Heart left ventricle (tissue), 16 donors: ENCODE measurements around the gene CHCHD6. TPM values are rescaled to one million over a fixed set of nuclear protein-coding genes. Genes with fewer than 3 reads are reported as not detected.
"Not testable (repeated sequence)": the region's sequence is repeated elsewhere in the genome, so short reads cannot be mapped to it uniquely, and the experiment has no call there.

Experiments
- ATAC-seq, 4 donors: fragments of 200-7000 bp; cut with Tn5 transposase; one replicate each; pipeline ENCODE4 v1.9.1; 2020 to 2022; ENCODE audit warnings: moderate library complexity in 4 of 4, mild to moderate bottlenecking in 3 of 4, moderate number of reproducible peaks in 1 of 4
- DNase-seq, 5 donors: peaks; one replicate each; pipeline ENCODE4 v3.0.0-alpha.2; 2020
- H3K27ac ChIP-seq, 12 donors: fragments of 200-600 bp; sonication (generic) in 4 of 12; one replicate each; pipeline versions ENCODE4 v1.5.0 to v1.8.0; 2016 to 2022; ENCODE audit warnings: mild to moderate bottlenecking in 2 of 12
- H3K27me3 ChIP-seq, 9 donors: fragments of 200-600 bp; sonication (generic) in 2 of 9; one replicate each; pipeline versions ENCODE4 v1.5.1 to v1.8.0; 2016 to 2022; ENCODE audit warnings: mild to moderate bottlenecking in 3 of 9
- H3K36me3 ChIP-seq, 9 donors: fragments of 200-600 bp; sonication (generic) in 2 of 9; one replicate each; pipeline versions ENCODE4 v1.5.0 to v1.8.0; 2018 to 2022; ENCODE audit warnings: mild to moderate bottlenecking in 2 of 9
- H3K4me1 ChIP-seq, 12 donors: fragments of 200-600 bp; sonication (generic) in 4 of 12; one replicate each; pipeline versions ENCODE4 v1.5.0 to v1.8.0; 2016 to 2022; ENCODE audit warnings: mild to moderate bottlenecking in 3 of 12
- H3K4me3 ChIP-seq, 12 donors: fragments of 200-600 bp; sonication (generic) in 4 of 12; one replicate each; pipeline versions ENCODE4 v1.5.0 to v1.8.0; 2017 to 2022; ENCODE audit warnings: mild to moderate bottlenecking in 9 of 12, moderate library complexity in 4 of 12
- H3K9me3 ChIP-seq, 12 donors: fragments of 200-600 bp; sonication (generic) in 4 of 12; one replicate each; pipeline versions ENCODE4 v1.5.0 to v1.8.0; 2016 to 2022; ENCODE audit warnings: mild to moderate bottlenecking in 1 of 12
- POLR2A ChIP-seq, 2 donors: fragments of 450-650 bp; IDR thresholded peaks; one replicate each; pipeline ENCODE4 v1.6.1; 2017; ENCODE audit warnings: antibody characterized with exemption in 2 of 2, mild to moderate bottlenecking in 2 of 2, moderate library complexity in 2 of 2
- WGBS, 4 donors: extraction: QIAGEN DNeasy Blood & Tissue Kit in 2 of 4; methylation state at CpG; one replicate each; pipeline versions ENCODE4 v1.1.5 to v1.1.7; 2013 to 2018; 5-methylcytosine and 5-hydroxymethylcytosine counted together
- intact Hi-C, 10 donors: fragments of 100-400 bp; cut with DNase I; formaldehyde crosslinking; loops; one replicate each; pipeline versions ENCODE4 v1.11.1 to v1.14.2; 2022
- polyA plus RNA-seq, 2 donors: library from polyadenylated mRNA; stranded (reverse); fragments of 200-250 nt; gene quantifications; one replicate each; pipeline ENCODE4 v1.2.3, GENCODE V29; 2013
- total RNA-seq, 9 donors: library from RNA; depleted of rRNA in 2 of 9; stranded (reverse); fragments of >200 nt in 2 of 9; fragmentation: NEBNext Ultra II Directional in 3 of 9; extraction: Animal tissue kit (Norgen Biotek cat#: 25700) in 3 of 9; gene quantifications; one replicate each; pipeline versions ENCODE4 v1.1.0 to v1.2.4, GENCODE V29; 2016 to 2023
- TF ChIP-seq, protein P1 (sequence below), 12 donors: fragments of 200-600 bp; sonication (generic) in 4 of 12; IDR thresholded peaks; one replicate each; pipeline versions ENCODE4 v1.5.0 to v1.8.0; 2018 to 2022; ENCODE audit warnings: antibody characterized with exemption in 12 of 12, mild to moderate bottlenecking in 5 of 12
- donor health status: ischemic (EF 13 %, LVEDD 7.1; RV severe dilation, severe dysfunction).
- donor health status: healthy with polysubstance abuse.
- donor health status: DM: no; HTN: yes; CAD: no.
- donor health status: DM: no; HTN: no; CAD: no.
- donor health status: ischemic (EF 25% LVEDD 6.9; RV normal size, moderate dysfunction).
- donor health status: ischemic (EF 25% LVEDD 5.7; RV mildly dilated, moderate dysfunction).
- donor health status: healthy.
- donor health status: DM: yes; HTN: yes; CAD: no.
- donor health status: ischemic (EF 35%, LVEDD 5.7; RV mildly dilated, moderate dysfunction).
- donor health status: nonischemic (EF 11% LVEDD 7.7; RV severe dilation, severe dysfunction).
- donor health status: DM: yes; HTN: yes; CAD: no.
- donor health status: PGD.
- donor health status: ischemic (EF 29% LVEDD 5.4; RV normal size, mild dysfunction).
- donor health status: nonischemic (EF 23%, LVEDD 6.1; RV moderate dilation, normal function).

Gene CHCHD6
- total and polyA plus RNA-seq, 11 donors, result 7.7 to 29.3 (median 11.6) TPM

DNA sequence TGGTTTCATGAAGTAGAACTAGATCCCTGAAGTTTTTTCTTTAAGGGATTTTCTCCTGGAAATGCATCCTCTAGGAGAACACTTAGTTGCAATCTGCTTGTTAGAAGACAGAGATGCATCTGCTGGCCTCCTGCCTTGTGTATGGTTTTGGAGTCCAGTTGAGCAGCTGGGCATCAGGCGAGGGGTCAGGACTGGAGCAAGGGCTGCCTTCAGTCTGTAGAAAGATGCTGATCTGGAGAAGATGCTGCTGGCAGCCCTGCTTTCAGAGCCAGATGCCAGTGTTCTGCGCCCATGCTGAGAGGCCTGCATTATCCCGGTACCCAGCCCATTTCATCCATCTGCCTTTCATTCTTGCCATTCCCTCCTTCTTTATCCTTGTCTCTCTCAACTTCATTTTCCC is 77.4 kb downstream of the CHCHD6 start:
- 89 to 97% (median 95%) methylated on average over 3 of the region's 3 CpGs for WGBS, 4 donors
- Histone ChIP-seq H3K4me3 (no peak overlapping the region), H3K4me1 (peaks cover 0 to 11% (median 2%) of the 10 kb centered on the region in 12 donors), H3K27me3 (no peaks in the 10 kb centered on the region), H3K9me3 (no peaks in the 10 kb centered on the region), H3K27ac (peak overlapping the region in 3 of 12 donors; percentile 30 to 38 (median 37)), H3K36me3 (no peaks in the 10 kb centered on the region)
- intact Hi-C loops, result no loop called here
- DNase-seq, result no peak
- TF ChIP-seq POLR2A (IDR thresholded peaks at IDR 0.05), result no peak
- TF ChIP-seq, protein P1, sequence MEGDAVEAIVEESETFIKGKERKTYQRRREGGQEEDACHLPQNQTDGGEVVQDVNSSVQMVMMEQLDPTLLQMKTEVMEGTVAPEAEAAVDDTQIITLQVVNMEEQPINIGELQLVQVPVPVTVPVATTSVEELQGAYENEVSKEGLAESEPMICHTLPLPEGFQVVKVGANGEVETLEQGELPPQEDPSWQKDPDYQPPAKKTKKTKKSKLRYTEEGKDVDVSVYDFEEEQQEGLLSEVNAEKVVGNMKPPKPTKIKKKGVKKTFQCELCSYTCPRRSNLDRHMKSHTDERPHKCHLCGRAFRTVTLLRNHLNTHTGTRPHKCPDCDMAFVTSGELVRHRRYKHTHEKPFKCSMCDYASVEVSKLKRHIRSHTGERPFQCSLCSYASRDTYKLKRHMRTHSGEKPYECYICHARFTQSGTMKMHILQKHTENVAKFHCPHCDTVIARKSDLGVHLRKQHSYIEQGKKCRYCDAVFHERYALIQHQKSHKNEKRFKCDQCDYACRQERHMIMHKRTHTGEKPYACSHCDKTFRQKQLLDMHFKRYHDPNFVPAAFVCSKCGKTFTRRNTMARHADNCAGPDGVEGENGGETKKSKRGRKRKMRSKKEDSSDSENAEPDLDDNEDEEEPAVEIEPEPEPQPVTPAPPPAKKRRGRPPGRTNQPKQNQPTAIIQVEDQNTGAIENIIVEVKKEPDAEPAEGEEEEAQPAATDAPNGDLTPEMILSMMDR (IDR thresholded peaks at IDR 0.05), result no peak
- ATAC-seq, result no peak

DNA sequence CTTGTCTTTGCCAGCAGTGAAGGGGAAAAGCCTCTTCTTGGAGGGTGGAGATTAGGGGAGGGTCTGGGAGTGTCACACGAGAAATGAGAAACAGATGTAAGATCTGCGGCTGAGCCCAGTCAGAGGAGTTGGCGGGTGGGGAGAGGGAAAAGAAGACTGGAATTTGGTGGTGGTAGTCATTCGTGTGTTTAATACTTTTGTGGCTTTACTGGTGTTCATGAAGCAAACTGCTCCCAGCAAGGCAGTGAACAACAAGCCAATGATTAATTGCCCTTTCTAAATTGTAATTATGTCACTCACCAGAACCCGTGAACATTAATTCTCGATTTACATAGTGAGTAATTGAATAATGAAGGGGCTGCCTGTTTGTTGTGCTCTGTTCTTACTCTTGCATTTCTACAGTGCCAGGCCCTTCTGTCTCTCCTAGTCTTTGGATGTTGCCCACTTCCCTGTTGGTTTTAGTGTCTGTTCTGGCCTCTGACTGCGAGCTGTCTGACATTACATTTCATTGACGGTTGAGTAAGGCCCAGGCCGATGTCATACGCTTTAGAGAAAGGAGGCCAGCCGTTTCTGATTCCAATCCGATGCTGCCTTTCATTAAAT is 78.0 kb downstream of the CHCHD6 start:
- TF ChIP-seq, protein P1 (IDR thresholded peaks at IDR 0.05), result no peak
- TF ChIP-seq POLR2A (IDR thresholded peaks at IDR 0.05), result no peak
- no peaks in the 10 kb centered on the region for H3K36me3 ChIP-seq
- H3K27ac ChIP-seq, result peak overlapping the region in 4 of 12 donors; percentile 30 to 59 (median 54)
- WGBS, 4 donors, result 81 to 86% (median 84%) methylated on average over 12 of the region's 12 CpGs
- H3K4me3 ChIP-seq, result no peak overlapping the region
- intact Hi-C loops, result no loop called here
- ATAC-seq, result peak in 3 of 4 donors; percentile 76 to 85 (median 77)
- DNase-seq, result peak in 1 of 5 donors; percentile 20
- no peaks in the 10 kb centered on the region for H3K9me3 ChIP-seq
- peaks cover 0 to 11% (median 2%) of the 10 kb centered on the region in 12 donors for H3K4me1 ChIP-seq
- H3K27me3 ChIP-seq, result no peaks in the 10 kb centered on the region

DNA sequence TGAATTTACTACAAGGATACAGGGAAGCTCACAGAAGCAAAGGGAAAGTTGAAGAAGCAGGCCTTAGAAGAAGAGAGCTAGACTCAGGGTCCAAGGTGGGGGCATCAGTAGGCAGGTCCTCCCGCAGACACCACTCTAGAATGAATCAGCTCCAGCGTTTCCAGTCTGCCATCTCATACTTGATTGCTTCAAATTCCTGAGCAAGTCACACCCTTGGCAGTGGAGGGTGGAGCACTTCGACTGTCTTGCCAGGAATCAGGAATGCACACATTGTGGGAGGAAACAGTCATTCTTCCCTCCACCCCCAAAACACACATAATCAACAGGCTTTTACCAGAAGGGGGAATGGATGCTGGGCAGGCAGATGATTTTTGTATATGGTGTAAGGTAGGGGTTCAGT is 78.5 kb downstream of the CHCHD6 start:
- Histone ChIP-seq H3K9me3 (no peaks in the 10 kb centered on the region), H3K27me3 (no peaks in the 10 kb centered on the region), H3K36me3 (no peaks in the 10 kb centered on the region), H3K4me1 (peaks cover 0 to 11% (median 2%) of the 10 kb centered on the region in 12 donors), H3K4me3 (no peak overlapping the region), H3K27ac (peak overlapping the region in 4 of 12 donors; percentile 30 to 59 (median 54))
- WGBS, 4 donors, result 46 to 62% (median 58%) methylated on average over 3 of the region's 3 CpGs
- TF ChIP-seq POLR2A (IDR thresholded peaks at IDR 0.05), result no peak
- TF ChIP-seq, protein P1 (IDR thresholded peaks at IDR 0.05), result no peak
- intact Hi-C loops, result no loop called here
- no peak for DNase-seq
- ATAC-seq, result peak in 3 of 4 donors; percentile 28 to 76 (median 59)

DNA sequence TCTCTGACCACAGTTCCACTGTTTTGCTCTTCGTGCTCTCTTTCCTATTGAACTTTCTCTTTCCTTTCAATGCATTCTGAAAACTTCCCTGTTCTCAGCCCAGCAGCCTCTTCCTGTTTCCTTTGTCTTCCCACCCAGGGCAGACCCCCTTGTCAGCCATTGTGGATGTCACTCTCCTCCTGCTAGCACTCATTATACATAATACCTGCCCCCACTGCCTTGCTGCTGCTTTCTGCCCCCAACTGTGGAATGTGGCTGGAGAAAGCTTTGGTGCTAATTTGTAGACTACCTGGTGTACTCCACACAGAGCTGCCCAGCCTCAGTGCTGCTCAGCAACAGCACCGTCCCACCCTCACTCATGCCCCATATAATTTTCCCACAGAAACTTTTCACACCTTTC is 80.2 kb downstream of the CHCHD6 start:
- ATAC-seq, result no peak
- WGBS, 4 donors, result 64 to 76% (median 66%) methylated on average over 2 of the region's 2 CpGs
- TF ChIP-seq, protein P1 (IDR thresholded peaks at IDR 0.05), result no peak
- TF ChIP-seq POLR2A (IDR thresholded peaks at IDR 0.05), result no peak
- no peak for DNase-seq
- Histone ChIP-seq H3K9me3 (no peaks in the 10 kb centered on the region), H3K27ac (no peak overlapping the region), H3K4me1 (peaks cover 0 to 11% (median 2%) of the 10 kb centered on the region in 12 donors), H3K27me3 (no peaks in the 10 kb centered on the region), H3K4me3 (no peak overlapping the region), H3K36me3 (no peaks in the 10 kb centered on the region)
- intact Hi-C loops, result no loop called here

DNA sequence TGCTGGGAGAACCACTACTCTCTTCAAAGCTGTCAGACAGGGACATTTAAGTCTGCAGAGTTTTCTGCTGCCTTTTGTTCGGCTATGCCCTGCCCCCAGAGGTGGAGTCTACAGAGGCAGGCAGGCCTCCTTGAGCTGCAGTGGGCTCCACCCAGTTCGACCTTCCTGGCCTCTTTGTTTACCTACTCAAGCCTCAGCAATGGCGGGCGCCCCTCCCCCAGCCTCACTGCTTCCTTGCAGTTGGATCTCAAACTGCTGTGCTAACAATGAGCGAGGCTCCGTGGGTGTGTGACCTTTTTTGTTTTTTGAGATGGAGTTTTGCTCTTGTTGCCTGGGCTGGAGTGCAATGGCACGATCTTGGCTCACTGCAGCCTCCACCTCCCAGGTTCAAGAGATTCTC is 87.3 kb downstream of the CHCHD6 start:
- 77 to 89% (median 85%) methylated on average over 7 of the region's 7 CpGs for WGBS, 4 donors
- H3K27me3 ChIP-seq, intact Hi-C loops, H3K4me3 ChIP-seq, ATAC-seq, H3K27ac ChIP-seq, H3K36me3 ChIP-seq, H3K4me1 ChIP-seq, DNase-seq: not testable (repeated sequence)
- peaks cover 0 to 25% (median 0%) of the 10 kb centered on the region in 12 donors for H3K9me3 ChIP-seq
